ENCODE results near the gene ABCA8.

DNA sequence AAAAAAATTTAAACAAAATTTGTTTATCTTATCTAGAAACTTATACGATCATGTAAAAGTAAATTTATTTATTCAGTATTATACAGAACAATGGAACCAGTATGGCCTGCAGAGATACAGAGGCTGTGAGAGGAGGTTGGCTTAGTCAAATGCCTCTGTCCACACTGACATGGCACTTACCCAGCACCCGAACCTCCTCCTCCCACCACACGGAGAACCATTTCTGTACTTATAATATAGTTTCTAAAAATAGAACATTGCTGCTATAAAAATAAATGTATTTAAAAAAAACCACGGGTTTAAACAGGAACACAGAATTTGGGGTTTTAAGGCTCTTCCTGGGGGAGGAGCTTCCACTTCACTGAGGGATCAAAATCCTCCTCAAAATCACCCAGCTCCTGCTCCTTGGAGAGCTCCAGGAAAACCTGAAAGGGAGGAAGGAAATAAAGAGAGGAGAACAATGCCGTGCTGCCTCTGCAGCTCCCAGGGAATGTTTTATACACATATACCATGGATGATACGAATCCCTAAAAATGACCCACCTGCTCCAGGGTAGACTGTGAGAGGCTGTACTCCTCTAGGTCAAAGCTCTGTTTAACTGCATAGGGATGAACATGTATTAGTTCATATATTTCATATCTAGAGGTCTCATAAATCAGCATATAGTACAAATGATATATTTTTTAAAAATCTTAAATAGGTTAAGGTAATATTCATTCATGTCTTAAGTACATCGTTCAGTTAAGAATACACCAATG lies 87.3 kb downstream of the ABCA8 start:
- TF ChIP-seq, protein P1, sequence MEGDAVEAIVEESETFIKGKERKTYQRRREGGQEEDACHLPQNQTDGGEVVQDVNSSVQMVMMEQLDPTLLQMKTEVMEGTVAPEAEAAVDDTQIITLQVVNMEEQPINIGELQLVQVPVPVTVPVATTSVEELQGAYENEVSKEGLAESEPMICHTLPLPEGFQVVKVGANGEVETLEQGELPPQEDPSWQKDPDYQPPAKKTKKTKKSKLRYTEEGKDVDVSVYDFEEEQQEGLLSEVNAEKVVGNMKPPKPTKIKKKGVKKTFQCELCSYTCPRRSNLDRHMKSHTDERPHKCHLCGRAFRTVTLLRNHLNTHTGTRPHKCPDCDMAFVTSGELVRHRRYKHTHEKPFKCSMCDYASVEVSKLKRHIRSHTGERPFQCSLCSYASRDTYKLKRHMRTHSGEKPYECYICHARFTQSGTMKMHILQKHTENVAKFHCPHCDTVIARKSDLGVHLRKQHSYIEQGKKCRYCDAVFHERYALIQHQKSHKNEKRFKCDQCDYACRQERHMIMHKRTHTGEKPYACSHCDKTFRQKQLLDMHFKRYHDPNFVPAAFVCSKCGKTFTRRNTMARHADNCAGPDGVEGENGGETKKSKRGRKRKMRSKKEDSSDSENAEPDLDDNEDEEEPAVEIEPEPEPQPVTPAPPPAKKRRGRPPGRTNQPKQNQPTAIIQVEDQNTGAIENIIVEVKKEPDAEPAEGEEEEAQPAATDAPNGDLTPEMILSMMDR (IDR thresholded peaks at IDR 0.05; ENCODE audit: insufficient read depth, low read length, poor library complexity, severe bottlenecking): no peak
- TF ChIP-seq EZH2phosphoT487 (conservative IDR thresholded peaks at IDR 0.05; ENCODE audit: low read length): no peak

Measured in SU-DHL-6 (cell line).